IMR-90 (cell line): ENCODE measurements around the gene ITGB2. TPM values are rescaled to one million over a fixed set of nuclear protein-coding genes. Genes with fewer than 3 reads are reported as not detected.

Experiments used
- ATAC-seq: fragments of 200-7000 bp; cut with Tn5 transposase; 2 replicates; pipeline ENCODE4 v1.9.1; 2020; ENCODE audit warnings: low read depth, mild to moderate bottlenecking, moderate library complexity
- BruUV-seq: library from RNA; stranded (reverse); fragments of 400-500 nt; replicated peaks from 2 replicates; lab custom pipeline; 2021; lab: Mats Ljungman, UMichigan
- CTCF ChIA-PET: fragments of 300-600 bp; formaldehyde crosslinking; extraction: SDS; loops from one replicate; lab custom pipeline; 2021; ENCODE audit warnings: antibody characterized with exemption; lab: Yijun Ruan, JAX
- POLR2A ChIA-PET: fragments of 300-600 bp; sonication (Branson Sonifier 250); formaldehyde crosslinking; loops from one replicate; lab custom pipeline; 2022; ENCODE audit warnings: antibody characterized with exemption; ENCODE audit not compliant: unreplicated experiment; lab: Charles Lee
- DNase-seq: peaks from one replicate; pipeline ENCODE4 v3.0.0; 2013
- H2AFZ ChIP-seq: replicated peaks from 2 replicates; pipeline ENCODE3; 2013; ENCODE audit warnings: low read length, mild to moderate bottlenecking; ENCODE audit not compliant: poor library complexity
- H2AK5ac ChIP-seq: 2 replicates; pipeline ENCODE4 v1.6.1; 2013; ENCODE audit warnings: low read depth, low read length, inconsistent platforms
- H2AK9ac ChIP-seq: replicated peaks from 2 replicates; pipeline ENCODE3; 2013; ENCODE audit warnings: mild to moderate bottlenecking, low read depth, low read length, moderate library complexity; ENCODE audit not compliant: poor library complexity
- H2BK120ac ChIP-seq: 2 replicates; pipeline ENCODE4 v1.6.1; 2013; ENCODE audit warnings: low read depth, low read length, inconsistent platforms
- H2BK15ac ChIP-seq: 3 replicates; pipeline ENCODE4 v1.6.1; 2013; ENCODE audit warnings: low read depth, low read length, inconsistent platforms
- H2BK20ac ChIP-seq: 2 replicates; pipeline ENCODE4 v1.6.1; 2013; ENCODE audit warnings: low read depth, mild to moderate bottlenecking, inconsistent platforms, low read length, moderate library complexity
- H2BK5ac ChIP-seq: 2 replicates; pipeline ENCODE4 v1.6.1; 2013; ENCODE audit warnings: mild to moderate bottlenecking, low read depth, low read length, inconsistent platforms; ENCODE audit not compliant: poor library complexity, severe bottlenecking
- H3K14ac ChIP-seq: replicated peaks from 2 replicates; pipeline ENCODE4 v1.6.1; 2013; ENCODE audit warnings: low read depth, low read length, inconsistent platforms
- H3K18ac ChIP-seq: 2 replicates; pipeline ENCODE4 v1.6.1; 2013; ENCODE audit warnings: low read depth, low read length, control low read depth
- H3K23ac ChIP-seq: 2 replicates; pipeline ENCODE4 v1.6.1; 2013; ENCODE audit warnings: low read depth, low read length, inconsistent platforms
- H3K27ac ChIP-seq: 2 replicates; pipeline ENCODE4 v1.5.1; 2013; ENCODE audit warnings: mild to moderate bottlenecking, control low read depth, low read length; ENCODE audit not compliant: insufficient read depth
- H3K27me3 ChIP-seq: 2 replicates; pipeline ENCODE4 v1.6.1; 2013; ENCODE audit warnings: low read length; ENCODE audit not compliant: control insufficient read depth, insufficient read depth
- H3K36me3 ChIP-seq: 2 replicates; pipeline ENCODE4 v1.6.1; 2013; ENCODE audit warnings: low read length, mixed read lengths; ENCODE audit not compliant: control insufficient read depth, insufficient read depth
- H3K4ac ChIP-seq: 2 replicates; pipeline ENCODE4 v1.6.1; 2013; ENCODE audit warnings: low read depth, low read length, inconsistent platforms
- H3K4me1 ChIP-seq: 2 replicates; pipeline ENCODE4 v1.6.1; 2013; ENCODE audit warnings: low read length, mixed read lengths; ENCODE audit not compliant: control insufficient read depth, insufficient read depth
- H3K4me2 ChIP-seq: 2 replicates; pipeline ENCODE4 v1.6.1; 2013; ENCODE audit warnings: low read depth, mild to moderate bottlenecking, control low read depth, low read length, moderate library complexity
- H3K4me3 ChIP-seq: 2 replicates; pipeline ENCODE4 v1.5.1; 2013; ENCODE audit warnings: low read depth, mild to moderate bottlenecking, control low read depth, low read length, moderate library complexity; ENCODE audit not compliant: insufficient read depth
- H3K56ac ChIP-seq: 2 replicates; pipeline ENCODE4 v1.6.1; 2013; ENCODE audit warnings: low read length, inconsistent platforms; ENCODE audit not compliant: insufficient read depth; ENCODE audit errors: extremely low read depth
- H3K79me1 ChIP-seq, 2 experiments: 2 replicates each; pipeline ENCODE4 v1.6.1; 2013; ENCODE audit warnings: low read length in 2 of 2, inconsistent platforms in 1 of 2, low read depth in 1 of 2
- H3K9ac ChIP-seq: 2 replicates; pipeline ENCODE4 v1.6.1; 2013; ENCODE audit warnings: low read depth, low read length, control low read depth
- H3K9me1 ChIP-seq: 2 replicates; pipeline ENCODE4 v1.6.1; 2013; ENCODE audit warnings: low read length, inconsistent platforms; ENCODE audit not compliant: insufficient read depth
- H3K9me3 ChIP-seq: 2 replicates; pipeline ENCODE4 v1.6.1; 2013; ENCODE audit warnings: low read length; ENCODE audit not compliant: control insufficient read depth, insufficient read depth
- H4K20me1 ChIP-seq: 2 replicates; pipeline ENCODE4 v1.6.1; 2013; ENCODE audit warnings: low read length, inconsistent platforms; ENCODE audit not compliant: insufficient read depth
- H4K5ac ChIP-seq: 2 replicates; pipeline ENCODE4 v1.6.1; 2013; ENCODE audit warnings: mild to moderate bottlenecking, low read depth, low read length, control low read depth
- H4K8ac ChIP-seq, 2 experiments: 2 replicates each; pipeline ENCODE4 v1.6.1; 2013; ENCODE audit warnings: low read depth in 2 of 2, low read length in 2 of 2, control low read depth in 1 of 2, inconsistent platforms in 1 of 2
- H4K91ac ChIP-seq: 2 replicates; pipeline ENCODE4 v1.6.1; 2013; ENCODE audit warnings: low read depth, low read length, inconsistent platforms; ENCODE audit not compliant: insufficient read depth
- CHD1 ChIP-seq: IDR thresholded peaks from 2 replicates; pipeline ENCODE4 v1.6.1; 2012; ENCODE audit warnings: low read depth, low read length, improper control_type of control experiment
- FOS ChIP-seq: fragments of 150-350 bp; IDR thresholded peaks from 2 replicates; pipeline ENCODE4 v1.6.1; 2016; ENCODE audit warnings: low read depth, low read length
- MAFK ChIP-seq: IDR thresholded peaks from 2 replicates; pipeline ENCODE4 v1.6.1; 2012; ENCODE audit warnings: low read depth, low read length, improper control_type of control experiment
- NFE2L2 ChIP-seq: fragments of 150-350 bp; IDR thresholded peaks from 2 replicates; pipeline ENCODE4 v1.6.1; 2016; ENCODE audit warnings: low read depth, mild to moderate bottlenecking, low read length
- RCOR1 ChIP-seq: IDR thresholded peaks from 2 replicates; pipeline ENCODE4 v1.6.1; 2012; ENCODE audit warnings: mild to moderate bottlenecking, low read length, improper control_type of control experiment; ENCODE audit not compliant: insufficient replicate concordance
- RFX5 ChIP-seq: IDR thresholded peaks from 2 replicates; pipeline ENCODE4 v1.8.0; 2012; ENCODE audit warnings: low read depth, mild to moderate bottlenecking, low read length, moderate library complexity
- USF2 ChIP-seq: fragments of 150-350 bp; IDR thresholded peaks from 2 replicates; pipeline ENCODE4 v1.6.1; 2017; ENCODE audit warnings: mild to moderate bottlenecking, antibody characterized with exemption, low read length, low read depth
- WGBS, 2 experiments: methylation state at CpG; one replicate each; pipeline versions ENCODE4 v1.1.5 to v1.1.7; 2013; ENCODE audit warnings: missing lambda C conversion rate in 2 of 2; ENCODE audit not compliant: insufficient read length in 1 of 2; ENCODE audit errors: extremely low coverage in 2 of 2; 5-methylcytosine and 5-hydroxymethylcytosine counted together
- dilution Hi-C: fragments of 300-500 bp; cut with HindIII; formaldehyde crosslinking; loops from one replicate; pipeline ENCODE4 v1.14.3; 2018; ENCODE audit warnings: low sequenced_read_pairs; ENCODE audit not compliant: unreplicated experiment
- in situ Hi-C: fragments of 300-500 bp; cut with MboI; formaldehyde crosslinking; loops from 3 replicates; pipeline ENCODE4 v1.14.3; 2019; ENCODE audit warnings: low sequenced_read_pairs, inconsistent platforms, mixed read lengths
- intact Hi-C: fragments of 100-400 bp; cut with micrococcal nuclease; formaldehyde crosslinking; loops from 2 replicates; pipeline ENCODE4 v1.10.0; 2022
- polyA plus RNA-seq, 3 experiments: library from polyadenylated mRNA; depleted of rRNA; stranded (reverse); fragments of >200 nt; gene quantifications; 2 replicates each; pipeline ENCODE4 v1.2.3, GENCODE V29; 2012; ENCODE audit warnings: low replicate concordance in 1 of 3
- total RNA-seq: library from RNA; depleted of rRNA; stranded (reverse); fragments of >200 nt; gene quantifications from 2 replicates; pipeline ENCODE4 v1.2.3, GENCODE V29; 2012

ITGB2 gene
- total and polyA plus RNA-seq, 2 of the 4 experiments (the other 2 are of a cell fraction): 0.14 TPM; not detected in 1

GRCh38 chr21:44854391-44854663, 66.4 kb downstream of the ITGB2 start:
- H2AFZ ChIP-seq: no peak overlapping the region
- WGBS, 2 experiments: 100% methylated on average over 1 of the region's 14 CpGs; no CpG with 5 or more reads in 1 of the 2 experiments
- H3K9ac ChIP-seq: no peak overlapping the region
- H3K4me3 ChIP-seq: no peak overlapping the region
- ATAC-seq (no peak), DNase-seq (no peak)
- ChIA-PET CTCF (no interaction called here), POLR2A (no interaction called here)
- peaks cover 72 to 82% of the 10 kb centered on the region in 2 experiments for H3K79me1 ChIP-seq
- H4K20me1 ChIP-seq: peaks cover 63% of the 10 kb centered on the region
- H2BK15ac ChIP-seq: no peak overlapping the region
- H3K9me1 ChIP-seq: peaks cover 5% of the 10 kb centered on the region; the same call in 1 of the 2 replicates
- H3K27me3 ChIP-seq: no peaks in the 10 kb centered on the region
- no peak overlapping the region for H3K4ac ChIP-seq
- H2BK5ac ChIP-seq: no peak overlapping the region
- H3K18ac ChIP-seq: no peak overlapping the region
- no peak overlapping the region for H3K56ac ChIP-seq
- no peak overlapping the region for H3K4me2 ChIP-seq
- H3K23ac ChIP-seq: no peak overlapping the region
- H4K8ac ChIP-seq: no peak overlapping the region
- no peak overlapping the region for H2BK120ac ChIP-seq
- H3K14ac ChIP-seq: no peak overlapping the region
- no peaks in the 10 kb centered on the region for H3K4me1 ChIP-seq
- no TSS peak for BruUV-seq
- H3K9me3 ChIP-seq: no peaks in the 10 kb centered on the region
- no peak overlapping the region for H2AK5ac ChIP-seq
- no peak overlapping the region for H4K5ac ChIP-seq
- H2AK9ac ChIP-seq: no peak overlapping the region
- H4K91ac ChIP-seq: no peak overlapping the region
- in situ Hi-C loops (no loop called here), dilution Hi-C loops (no loop called here), intact Hi-C loops (no loop called here)
- peaks cover 72% of the 10 kb centered on the region for H3K36me3 ChIP-seq
- no peak overlapping the region for H3K27ac ChIP-seq
- H2BK20ac ChIP-seq: no peak overlapping the region
- TF ChIP-seq FOS: no peak
- TF ChIP-seq MAFK: no peak
- TF ChIP-seq NFE2L2: no peak
- TF ChIP-seq RCOR1: no peak
- no peak for TF ChIP-seq CHD1
- TF ChIP-seq RFX5: no peak
- TF ChIP-seq USF2: no peak
